ENCODE results near the gene SMG1.

Gene SMG1

DNA sequence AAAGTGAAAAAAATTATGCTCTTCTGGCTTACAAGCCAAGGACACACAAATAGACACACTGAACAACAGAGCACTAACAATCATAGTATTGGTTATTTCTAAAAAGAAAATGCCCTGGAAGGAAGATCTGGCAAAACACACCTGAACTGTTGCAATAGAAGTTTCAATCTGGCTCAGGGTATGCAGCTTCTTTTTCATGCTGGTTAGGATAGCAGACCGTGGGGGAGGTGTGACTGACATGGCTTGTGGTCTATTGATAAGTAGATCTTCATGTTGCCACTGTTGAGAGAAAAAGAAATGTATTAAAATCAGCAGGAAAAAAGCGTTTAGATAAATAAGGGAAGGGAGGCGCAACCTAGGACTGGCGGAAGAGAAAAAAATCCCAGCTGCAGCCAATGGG lies 98.3 kb downstream of the SMG1 start:
- no peak for DNase-seq (ENCODE audit: low read depth, low spot score)
- no peak overlapping the region for H3K4me3 ChIP-seq (ENCODE audit: low read depth, low read length)
- ChIA-PET CTCF (interaction anchor here (1.1 to 1.4 kb wide), 3 partner anchors 9 to 27 kb away, joined by 3 to 6 read pairs (median 3); partner anchors contain the start of gene ARL6IP1), POLR2A (no interaction called here)
- TF ChIP-seq, protein P1, sequence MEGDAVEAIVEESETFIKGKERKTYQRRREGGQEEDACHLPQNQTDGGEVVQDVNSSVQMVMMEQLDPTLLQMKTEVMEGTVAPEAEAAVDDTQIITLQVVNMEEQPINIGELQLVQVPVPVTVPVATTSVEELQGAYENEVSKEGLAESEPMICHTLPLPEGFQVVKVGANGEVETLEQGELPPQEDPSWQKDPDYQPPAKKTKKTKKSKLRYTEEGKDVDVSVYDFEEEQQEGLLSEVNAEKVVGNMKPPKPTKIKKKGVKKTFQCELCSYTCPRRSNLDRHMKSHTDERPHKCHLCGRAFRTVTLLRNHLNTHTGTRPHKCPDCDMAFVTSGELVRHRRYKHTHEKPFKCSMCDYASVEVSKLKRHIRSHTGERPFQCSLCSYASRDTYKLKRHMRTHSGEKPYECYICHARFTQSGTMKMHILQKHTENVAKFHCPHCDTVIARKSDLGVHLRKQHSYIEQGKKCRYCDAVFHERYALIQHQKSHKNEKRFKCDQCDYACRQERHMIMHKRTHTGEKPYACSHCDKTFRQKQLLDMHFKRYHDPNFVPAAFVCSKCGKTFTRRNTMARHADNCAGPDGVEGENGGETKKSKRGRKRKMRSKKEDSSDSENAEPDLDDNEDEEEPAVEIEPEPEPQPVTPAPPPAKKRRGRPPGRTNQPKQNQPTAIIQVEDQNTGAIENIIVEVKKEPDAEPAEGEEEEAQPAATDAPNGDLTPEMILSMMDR (IDR thresholded peaks at IDR 0.05; ENCODE audit: insufficient read depth, low read length, missing control alignments), result no peak

DNA sequence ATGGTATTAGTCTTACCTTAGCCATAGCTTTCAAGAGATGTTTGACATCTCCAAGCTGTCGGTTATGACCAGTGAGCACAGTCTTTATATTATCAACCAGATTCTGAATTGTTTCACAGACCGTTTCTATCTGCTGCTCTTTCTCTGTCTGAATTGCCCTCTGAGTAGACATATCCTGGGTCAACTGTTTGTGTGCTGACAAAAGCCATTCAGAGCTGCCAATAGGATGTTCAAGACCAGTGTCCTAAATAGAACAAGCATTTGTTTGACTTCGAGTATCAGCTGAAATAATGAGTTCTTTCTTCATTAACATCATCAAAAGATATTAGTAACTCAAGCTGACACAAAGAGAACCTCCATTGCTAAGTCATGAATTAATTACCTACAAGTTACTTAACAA lies 109.9 kb downstream of the SMG1 start:
- H3K4me3 ChIP-seq (ENCODE audit: low read depth, low read length), result no peak overlapping the region
- ChIA-PET POLR2A (no interaction called here), CTCF (interaction anchor here (6.7 kb wide), 1 partner anchor 13 kb away, joined by 69 read pairs; the partner anchor contains the start of gene ARL6IP1)
- DNase-seq (ENCODE audit: low read depth, low spot score), result no peak
- TF ChIP-seq, protein P1 (IDR thresholded peaks at IDR 0.05; ENCODE audit: insufficient read depth, low read length, missing control alignments), result no peak

DNA sequence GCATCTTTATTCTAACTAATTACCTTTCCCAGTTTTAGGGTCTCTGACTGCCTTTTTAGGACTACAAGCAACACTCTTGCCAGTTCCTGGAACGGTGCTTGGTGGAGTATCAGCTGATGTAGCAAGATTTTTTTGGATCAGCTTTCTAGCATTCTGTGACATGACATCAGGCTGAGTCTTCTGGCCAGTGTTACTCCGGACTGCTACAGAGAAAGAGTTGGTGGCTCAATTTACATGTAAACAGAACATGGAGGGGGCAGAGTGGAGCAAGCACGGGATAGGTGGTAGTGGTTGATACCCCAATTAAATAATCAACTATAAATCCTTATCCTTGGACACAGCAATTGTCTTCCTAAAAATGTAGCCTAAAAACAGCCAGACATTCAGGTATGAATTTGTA lies 114.3 kb downstream of the SMG1 start:
- no peak for DNase-seq (ENCODE audit: low read depth, low spot score)
- ChIA-PET CTCF (interaction anchor here (2.8 kb wide), 1 partner anchor 10 kb away, joined by 20 read pairs; the partner anchor contains the start of gene ARL6IP1), POLR2A (no interaction called here)
- TF ChIP-seq, protein P1 (IDR thresholded peaks at IDR 0.05; ENCODE audit: insufficient read depth, low read length, missing control alignments), result no peak
- H3K4me3 ChIP-seq (ENCODE audit: low read depth, low read length), result no peak overlapping the region

DNA sequence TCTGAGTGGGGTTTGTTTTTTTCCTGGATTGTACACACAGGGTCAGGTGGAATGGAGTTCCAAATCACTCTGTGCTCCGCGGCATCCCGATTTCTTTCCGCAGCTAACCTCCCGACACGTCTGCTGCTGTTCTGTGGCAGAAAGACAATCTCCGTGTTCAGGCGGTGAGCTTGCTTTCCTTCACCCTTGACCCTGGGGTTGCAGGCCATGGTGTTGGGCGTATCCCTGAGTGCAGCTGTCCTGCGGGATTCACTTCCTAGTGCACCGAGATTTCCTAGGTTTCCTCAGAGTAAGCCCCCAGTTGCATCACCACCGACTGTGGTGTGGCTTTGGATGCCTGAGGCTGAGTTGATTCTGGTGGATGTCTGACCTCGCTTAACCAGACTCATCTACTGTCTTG lies 117.0 kb downstream of the SMG1 start:
- no peak for DNase-seq (ENCODE audit: low read depth, low spot score)
- POLR2A ChIA-PET, result no interaction called here
- TF ChIP-seq, protein P1 (IDR thresholded peaks at IDR 0.05; ENCODE audit: insufficient read depth, low read length, missing control alignments), result no peak
- H3K4me3 ChIP-seq (ENCODE audit: low read depth, low read length), result no peak overlapping the region
- CTCF ChIA-PET, result interaction anchor here (0.9 kb wide), 1 partner anchor 11 kb away, joined by 3 read pairs; no protein-coding TSS in a partner anchor

DNA sequence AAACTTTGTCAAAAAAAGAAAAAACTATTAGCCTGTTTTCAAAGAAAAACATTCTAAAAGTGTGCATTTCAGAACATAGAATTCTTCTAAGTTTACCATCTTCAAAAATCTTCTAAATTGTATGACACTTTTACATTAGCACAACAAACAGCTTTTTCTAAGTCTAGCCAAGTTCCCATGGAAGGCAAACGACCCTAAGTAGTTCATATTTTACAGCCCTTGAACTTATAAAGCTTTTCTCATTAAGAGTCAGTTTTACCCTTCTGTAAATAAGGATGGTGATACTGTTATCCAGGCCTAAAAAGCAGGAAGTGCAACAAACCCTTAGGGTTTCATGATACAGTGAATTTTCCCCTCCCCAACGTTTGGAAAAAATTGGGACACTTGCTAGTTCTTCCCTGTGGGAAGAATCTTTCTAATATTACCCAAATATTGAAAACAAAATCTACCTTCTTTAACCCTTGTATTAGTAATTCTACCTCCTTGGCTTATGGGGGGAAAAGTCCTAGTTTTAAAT lies 120.9 kb downstream of the SMG1 start:
- ChIA-PET CTCF (interaction anchor here (1.0 to 7.5 kb wide), 6 partner anchors 11 to 165 kb away, joined by 4 to 90 read pairs (median 28); partner anchors contain the start of gene RPS15A), POLR2A (interaction anchor here (0.7 kb wide), 1 partner anchor 24 kb away, joined by 4 read pairs; no protein-coding TSS in a partner anchor)
- no peak for DNase-seq (ENCODE audit: low read depth, low spot score)
- TF ChIP-seq, protein P1 (IDR thresholded peaks at IDR 0.05; ENCODE audit: insufficient read depth, low read length, missing control alignments), result no peak
- no peak overlapping the region for H3K4me3 ChIP-seq (ENCODE audit: low read depth, low read length)

DNA sequence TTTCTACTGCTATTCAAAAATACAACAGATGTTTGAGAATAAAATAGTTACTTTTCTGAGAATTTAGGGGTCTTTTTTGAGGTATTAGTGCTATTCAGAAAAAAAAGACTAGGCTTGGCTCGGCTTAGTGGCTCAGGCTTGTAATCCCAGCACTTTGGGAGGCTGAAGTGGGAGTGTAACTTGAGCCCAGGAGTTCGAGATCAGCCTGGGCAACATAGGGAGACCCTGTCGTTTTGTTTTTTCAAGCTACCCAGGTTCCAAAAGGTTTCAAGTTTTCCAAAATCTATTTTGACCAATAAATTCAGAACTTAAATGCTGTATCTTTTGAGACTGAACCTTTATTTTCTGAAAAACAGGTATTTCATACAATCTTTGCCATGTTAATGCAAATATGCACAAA lies 121.7 kb downstream of the SMG1 start:
- ChIA-PET POLR2A (no interaction called here), CTCF (interaction anchor here (1.7 to 7.5 kb wide), 5 partner anchors 12 to 165 kb away, joined by 4 to 90 read pairs (median 43); partner anchors contain the start of gene RPS15A)
- TF ChIP-seq, protein P1 (IDR thresholded peaks at IDR 0.05; ENCODE audit: insufficient read depth, low read length, missing control alignments), result no peak
- no peak overlapping the region for H3K4me3 ChIP-seq (ENCODE audit: low read depth, low read length)
- DNase-seq (ENCODE audit: low read depth, low spot score), result no peak
